ENCODE results near the gene TGM3. TPM values are rescaled to one million over a fixed set of nuclear protein-coding genes. Genes with fewer than 3 reads are reported as not detected.
A peak's percentile ranks its signal among the peaks of the same experiment; 100 is the strongest.

Gene TGM3
- total RNA-seq, 1 donor from 2014 or later: 1.4 TPM

DNA sequence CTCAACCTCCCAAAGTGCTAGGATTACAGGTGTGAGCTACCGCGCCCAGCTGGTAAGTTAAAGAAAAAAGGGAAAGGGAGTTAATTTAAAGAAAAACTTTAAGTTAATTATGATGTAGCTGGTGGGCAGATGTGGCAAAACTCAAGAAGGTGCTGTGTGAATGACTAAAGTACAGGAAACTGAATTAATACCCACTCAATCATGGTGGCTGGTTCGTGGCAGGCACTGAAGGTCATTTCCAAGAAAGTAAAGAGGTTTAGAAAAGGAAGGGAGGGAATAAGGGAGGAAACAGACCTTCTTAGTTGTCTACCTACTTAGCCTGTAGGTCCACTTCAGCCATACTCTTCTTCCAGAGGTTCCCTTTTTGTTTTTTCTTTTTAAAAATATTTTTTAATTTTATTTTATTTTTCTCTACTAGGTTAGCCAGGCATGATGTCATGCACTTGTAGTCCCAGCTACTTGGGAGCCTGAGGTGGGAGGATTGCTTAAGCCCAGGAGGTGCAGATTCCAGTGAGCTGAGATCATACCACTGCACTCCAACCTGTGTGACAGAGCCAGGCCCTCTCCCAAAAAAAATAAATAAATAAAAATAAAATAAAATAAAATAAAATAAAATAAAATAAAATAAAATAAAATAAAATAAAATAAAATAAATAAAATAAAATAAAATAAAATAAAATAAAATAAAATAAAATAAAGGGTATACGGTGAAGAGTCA, 11.9 kb upstream of the TGM3 start:
- DNase-seq (ENCODE audit: low spot score): no peak

DNA sequence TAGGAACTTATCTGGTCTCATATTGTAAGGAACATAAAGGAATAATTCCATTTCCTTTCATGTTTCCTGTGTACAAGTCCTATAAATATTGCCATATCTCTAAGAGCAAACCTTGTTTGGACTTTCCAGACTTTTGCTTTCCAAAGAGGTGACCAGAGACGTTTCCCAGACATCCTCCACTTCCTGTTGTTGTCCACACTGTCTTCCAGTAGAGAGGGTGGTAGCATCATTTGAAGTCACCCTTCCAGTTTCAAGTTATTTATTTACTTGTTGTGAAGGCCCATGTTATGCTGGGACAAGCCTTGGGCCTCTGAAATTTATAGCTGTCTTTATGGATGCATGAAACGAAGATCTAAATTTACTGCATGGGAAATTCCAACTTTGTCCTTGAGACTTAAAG, 10.6 kb upstream of the TGM3 start:
- no peak for DNase-seq (ENCODE audit: low spot score)

DNA sequence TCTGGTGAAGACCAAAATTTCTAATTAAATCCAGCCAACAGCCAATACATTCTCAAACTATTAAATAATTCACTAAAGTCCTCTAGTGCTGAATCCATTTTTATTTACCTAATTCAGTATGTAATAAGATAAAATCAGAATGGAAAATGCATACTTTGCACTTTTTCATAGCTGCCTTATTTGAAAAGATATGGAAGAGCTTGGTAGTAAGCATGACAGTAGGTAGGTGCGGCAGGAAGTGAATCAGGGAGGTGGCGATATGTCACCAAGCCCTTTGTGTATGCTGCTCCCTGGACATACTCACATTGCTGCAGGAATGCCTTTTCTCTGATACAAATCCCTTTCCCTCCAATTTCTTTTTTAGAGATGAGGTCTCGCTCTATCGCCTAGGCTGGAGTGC, 10.2 kb upstream of the TGM3 start:
- no peak for DNase-seq (ENCODE audit: low spot score)

DNA sequence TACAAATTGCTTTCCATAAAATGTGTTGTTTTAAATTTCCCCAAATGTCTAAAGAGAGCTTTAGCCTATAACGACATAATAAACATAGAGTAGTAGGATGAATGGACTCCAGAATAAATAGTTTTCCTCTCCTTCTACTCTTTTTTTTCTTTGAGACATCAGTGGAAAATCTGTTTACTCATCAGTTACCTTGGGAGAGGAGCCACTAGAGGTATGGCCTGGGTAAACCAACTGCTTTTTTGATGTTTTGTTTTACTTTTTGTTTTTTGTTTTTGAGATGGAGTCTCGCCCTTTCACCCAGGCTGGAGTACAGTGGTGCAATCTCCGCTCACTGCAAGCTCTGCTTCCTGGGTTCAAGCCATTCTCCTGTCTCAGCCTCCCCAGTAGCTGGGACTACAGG, 8.3 kb upstream of the TGM3 start:
- no peak for DNase-seq (ENCODE audit: low spot score)

DNA sequence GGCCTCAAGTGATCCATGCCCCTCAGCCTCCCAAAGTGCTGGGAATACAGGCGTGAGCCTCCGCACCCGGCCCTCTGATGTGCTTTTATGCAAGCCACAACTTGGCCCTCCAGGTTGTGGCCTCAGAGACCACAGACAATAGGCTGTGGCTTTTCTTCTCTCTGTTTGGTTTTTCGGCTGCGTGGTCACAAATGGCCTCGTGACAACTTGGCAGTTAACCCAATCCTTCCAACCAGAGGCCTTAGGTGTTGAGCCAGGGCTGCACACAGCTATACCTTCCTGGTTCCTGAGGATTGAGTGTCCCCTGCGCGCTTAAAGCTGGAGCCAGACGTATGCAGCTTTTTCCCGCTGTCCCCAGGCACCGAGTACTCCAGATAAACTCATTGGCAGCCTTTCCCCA, 6.3 kb upstream of the TGM3 start:
- no peak for DNase-seq (ENCODE audit: low spot score)

DNA sequence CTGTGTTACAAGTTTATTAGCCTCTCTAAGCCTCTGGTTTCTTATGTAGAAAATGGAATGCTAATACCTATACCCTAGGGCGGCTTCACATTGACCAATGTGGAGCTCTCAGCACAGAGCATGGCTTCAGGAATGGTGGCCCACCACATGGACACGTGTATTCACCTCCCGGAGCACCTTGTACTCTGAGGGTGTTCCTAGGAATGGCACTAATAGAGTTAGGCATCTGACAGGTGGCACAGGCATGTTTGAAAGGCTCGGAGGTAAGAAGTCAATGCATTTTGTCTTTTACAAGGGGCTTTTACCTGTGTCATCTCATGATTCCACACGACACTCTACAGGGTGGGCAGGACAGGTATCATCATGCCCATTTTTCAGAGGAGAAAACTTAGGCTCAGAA, 5.3 kb upstream of the TGM3 start:
- no peak for DNase-seq (ENCODE audit: low spot score)

DNA sequence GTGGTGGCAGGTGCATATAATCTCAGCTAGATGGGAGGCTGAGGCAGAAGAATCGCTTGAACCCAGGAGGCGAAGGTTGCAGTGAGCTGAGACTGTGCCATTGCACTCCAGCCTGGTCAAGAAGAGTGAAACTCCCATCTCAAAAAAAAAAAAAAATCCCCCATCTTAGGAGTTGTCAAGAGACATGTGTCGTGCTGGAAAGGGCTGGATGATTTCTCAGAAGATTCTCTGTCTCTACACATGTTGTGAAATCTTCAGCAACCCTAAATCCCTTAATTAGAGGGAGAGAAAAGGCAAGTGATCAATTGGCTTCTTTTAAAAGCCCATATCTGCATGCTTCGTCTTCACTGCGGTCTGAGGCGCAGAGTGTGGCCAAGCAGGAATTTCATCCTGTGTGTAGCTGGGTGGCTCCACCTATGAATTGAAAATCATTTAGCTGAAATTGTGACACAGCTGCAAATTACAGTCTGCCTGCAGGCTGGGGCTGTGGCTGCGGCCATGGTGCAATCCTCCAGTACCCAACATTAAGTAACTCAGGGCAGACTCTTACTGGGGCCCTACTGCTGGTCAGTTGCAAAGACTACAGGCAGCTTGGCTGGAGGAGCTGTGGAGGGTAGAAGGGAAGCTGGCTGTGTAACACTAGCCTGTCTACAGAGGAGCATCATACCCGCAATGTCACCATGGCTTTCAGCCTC, 3.2 kb upstream of the TGM3 start:
- no peak for DNase-seq (ENCODE audit: low spot score)

DNA sequence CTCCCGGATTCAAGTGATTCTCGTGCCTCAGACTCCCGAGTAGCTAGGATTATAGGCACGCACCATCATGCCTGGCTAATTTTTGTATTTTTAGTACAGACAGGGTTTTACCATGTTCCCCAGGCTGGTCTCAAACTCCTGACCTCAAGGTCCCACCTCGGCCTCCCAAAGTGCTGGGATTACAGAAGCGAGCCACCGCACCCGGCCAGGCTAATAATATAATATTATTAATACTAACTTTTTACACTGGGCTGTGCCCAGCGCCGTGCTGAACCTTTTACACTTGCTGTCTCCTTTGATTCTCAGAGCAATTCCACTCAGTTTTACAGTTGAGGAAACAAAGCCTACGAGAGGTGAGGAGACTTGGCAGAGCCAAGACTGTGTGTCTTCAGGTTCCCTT, 2.3 kb upstream of the TGM3 start:
- no peak for DNase-seq (ENCODE audit: low spot score)

DNA sequence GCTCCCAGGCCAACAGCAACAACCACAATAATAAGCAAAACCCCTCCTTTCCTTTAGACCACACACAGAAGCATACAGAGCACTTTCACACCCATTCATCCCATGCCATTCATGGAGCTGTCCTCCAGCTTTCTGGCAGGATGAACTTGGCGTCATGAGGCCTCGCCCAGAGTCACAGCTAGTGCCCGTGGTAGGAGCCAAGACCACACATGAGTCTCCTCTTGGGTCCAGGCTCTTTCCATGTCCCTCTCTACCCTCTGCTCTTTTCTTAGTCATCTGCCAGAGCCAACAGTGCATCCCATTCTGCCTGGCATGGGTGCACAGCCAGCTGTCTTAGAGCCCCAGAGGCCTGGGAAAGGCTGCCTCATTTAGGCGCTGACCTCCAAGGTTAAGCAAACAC, 1.8 kb upstream of the TGM3 start:
- no peak for DNase-seq (ENCODE audit: low spot score)

DNA sequence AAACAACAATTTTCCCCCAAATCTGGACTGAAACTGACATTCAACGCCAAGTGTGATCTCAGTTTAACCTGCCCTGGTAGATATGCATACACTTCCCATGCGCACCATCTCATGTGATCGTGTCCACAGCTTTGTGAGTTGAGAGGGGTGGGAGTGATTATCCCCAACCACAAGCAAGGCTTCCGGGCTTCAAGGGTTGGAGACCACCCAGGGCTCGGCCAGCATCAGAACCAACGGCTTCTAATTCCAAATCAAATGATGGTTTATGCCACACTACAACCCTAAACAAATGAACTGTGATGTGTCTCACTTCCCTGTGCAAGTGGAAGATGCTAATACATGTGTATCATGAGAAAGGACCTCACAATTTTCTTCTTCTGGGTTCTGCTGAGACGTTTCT, 515 bp upstream of the TGM3 start:
- DNase-seq (ENCODE audit: low spot score): no peak

DNA sequence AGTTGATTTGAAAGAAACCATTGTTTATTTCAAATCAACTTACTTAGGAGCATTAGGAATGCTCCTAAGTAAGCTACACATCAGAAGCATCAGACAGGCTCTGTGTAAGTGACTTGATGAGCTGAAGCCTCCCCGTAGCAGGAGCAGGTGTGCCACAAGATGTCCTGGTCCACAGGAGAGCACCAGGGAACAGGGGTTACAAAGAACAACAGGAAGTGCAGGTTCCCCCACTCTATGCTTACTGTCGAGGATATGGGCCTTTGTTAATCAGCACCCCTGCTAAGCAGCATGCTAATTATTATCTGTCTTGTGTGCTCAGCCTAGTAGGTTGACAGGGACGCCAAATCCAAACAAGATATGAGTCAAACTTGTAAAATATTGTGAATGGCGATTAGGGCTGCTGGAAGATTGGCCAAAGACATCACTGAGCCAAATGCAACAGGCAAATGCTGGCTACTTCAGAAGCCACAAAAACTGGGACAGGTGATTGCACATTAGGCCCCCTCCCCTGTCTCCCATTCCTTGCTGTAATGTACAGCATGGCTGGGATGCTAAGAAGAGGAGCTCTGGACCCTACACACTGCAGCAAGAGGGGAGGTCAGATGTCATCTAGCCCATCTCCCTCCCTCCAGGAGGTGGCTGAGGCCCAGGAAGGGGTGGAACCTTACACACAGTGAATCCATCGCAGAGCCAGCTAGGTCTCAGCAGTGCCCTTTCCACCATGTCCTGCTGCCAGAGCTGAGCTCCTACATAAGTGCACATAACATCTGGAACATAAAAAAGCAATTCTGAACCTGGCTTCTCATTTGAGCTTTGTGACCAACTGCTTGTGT, 939 bp downstream of the TGM3 start:
- DNase-seq (ENCODE audit: low spot score): no peak

DNA sequence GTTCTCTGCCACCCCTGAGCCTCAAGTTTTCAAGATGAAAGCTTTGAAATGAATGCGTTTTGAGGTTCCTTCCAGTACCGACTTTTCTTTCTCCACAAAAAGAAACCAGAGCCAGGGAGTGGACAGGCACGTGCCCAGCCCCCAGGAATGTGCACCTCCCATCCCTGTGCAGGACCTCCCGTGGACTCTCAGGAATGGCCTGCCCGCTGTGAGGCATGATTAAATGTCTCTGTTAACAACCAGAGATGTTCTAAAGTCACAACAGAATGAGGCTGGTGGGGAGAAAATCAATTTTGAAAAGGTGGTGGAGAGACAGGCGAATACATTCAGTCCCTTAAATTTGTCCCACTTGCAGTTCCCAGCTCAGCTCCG, 1.5 kb downstream of the TGM3 start:
- no peak for DNase-seq (ENCODE audit: low spot score)

DNA sequence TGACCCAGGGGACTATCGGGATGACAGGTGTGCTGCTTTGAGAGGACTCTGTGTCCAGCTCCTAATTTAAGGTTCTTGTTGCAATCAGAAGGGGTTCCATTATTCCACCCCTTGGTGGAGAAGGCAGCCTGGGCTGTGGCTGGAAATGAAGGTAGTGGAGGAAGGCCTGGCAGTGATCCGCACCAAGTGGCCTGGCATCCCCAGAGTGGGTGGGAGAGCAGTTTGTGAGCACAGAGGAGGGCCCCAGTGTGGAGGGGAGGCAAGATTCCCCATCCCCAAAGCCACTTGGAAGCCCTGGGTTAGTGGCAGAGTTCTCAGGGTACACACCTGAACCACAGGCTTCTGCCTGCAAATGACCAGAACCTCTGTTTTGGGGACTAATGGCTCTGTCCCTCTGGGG, 2.3 kb downstream of the TGM3 start:
- DNase-seq (ENCODE audit: low spot score): no peak

DNA sequence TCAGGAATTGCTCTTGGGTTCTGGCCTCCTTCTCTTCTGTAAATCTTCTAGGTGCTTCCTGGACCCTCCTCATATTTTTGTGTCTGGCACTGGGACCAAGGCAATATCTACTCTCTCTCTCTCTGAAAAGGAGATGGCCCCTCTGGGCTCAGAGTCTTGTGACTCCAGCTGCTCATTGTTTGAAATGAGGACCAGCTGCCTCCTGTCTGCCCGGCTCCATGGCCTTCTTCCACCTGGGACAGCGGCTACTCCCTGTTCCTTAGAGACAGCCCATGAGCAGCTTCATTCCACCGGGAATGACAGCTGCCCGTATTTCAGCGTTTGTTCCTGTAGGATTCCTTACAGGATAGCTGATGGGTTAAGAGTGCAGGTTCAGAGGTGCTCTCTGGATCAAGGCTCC, 2.9 kb downstream of the TGM3 start:
- no peak for DNase-seq (ENCODE audit: low spot score)

DNA sequence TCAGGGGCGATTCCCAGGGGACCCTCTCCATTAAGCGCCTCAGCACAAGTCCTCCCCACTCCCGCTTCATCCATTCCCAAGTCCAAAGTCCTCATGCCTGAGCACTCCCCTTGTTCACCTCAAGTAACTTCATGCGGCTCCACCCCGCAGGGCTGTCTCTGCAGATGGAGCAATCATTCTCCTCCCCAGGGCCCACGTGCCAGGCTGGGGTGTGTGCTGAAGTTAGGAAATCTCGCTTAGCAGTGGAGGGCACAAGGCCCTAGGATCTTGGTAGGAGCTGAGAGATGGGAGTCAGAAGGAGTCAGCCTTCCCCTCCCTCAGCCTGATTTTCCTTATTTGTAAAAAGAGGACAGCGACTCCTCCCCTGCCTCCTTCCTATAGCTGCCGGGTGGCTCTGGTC, 3.5 kb downstream of the TGM3 start:
- peak; percentile 87 for DNase-seq (ENCODE audit: low spot score)

DNA sequence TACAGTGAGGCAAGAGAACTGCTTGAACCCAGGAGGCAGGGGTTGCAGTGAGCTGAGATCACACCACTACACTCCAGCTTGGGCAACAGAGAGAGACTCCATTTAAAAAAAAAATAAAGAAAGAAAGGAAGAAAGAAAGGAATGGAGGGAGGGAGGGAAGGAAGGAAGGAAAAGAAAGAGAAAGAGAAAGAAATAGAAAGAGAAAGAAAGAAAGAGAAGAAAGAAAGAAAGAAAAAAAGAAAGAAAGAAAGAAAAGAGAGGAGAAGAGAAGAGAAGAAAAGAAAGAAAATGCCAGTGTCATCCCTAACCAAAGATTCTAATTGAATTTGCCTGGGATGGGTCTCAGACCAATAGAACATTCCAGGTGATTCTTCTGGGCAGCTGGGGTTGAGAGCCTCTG, 4.2 kb downstream of the TGM3 start:
- DNase-seq (ENCODE audit: low spot score): no peak

DNA sequence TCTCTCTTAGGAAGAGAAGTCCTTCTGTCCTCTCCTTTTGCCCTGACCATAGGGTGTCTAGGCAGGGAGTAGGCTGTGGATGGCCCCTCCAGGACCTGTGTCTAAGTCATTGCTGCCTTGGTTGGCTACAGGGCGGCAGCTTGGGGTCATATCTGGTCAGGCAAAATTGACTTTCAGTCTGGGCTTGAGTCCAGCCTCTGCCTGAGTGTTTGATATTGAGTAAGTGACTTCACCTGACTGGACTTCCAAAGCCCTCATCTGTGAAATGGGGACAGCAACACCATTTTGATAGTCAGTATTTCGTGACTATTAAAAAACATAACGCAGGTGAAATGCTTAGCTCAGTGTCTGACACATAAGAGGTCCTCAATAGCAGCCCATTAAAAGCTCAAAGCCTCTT, 4.6 kb downstream of the TGM3 start:
- peak; percentile 80 for DNase-seq (ENCODE audit: low spot score)

DNA sequence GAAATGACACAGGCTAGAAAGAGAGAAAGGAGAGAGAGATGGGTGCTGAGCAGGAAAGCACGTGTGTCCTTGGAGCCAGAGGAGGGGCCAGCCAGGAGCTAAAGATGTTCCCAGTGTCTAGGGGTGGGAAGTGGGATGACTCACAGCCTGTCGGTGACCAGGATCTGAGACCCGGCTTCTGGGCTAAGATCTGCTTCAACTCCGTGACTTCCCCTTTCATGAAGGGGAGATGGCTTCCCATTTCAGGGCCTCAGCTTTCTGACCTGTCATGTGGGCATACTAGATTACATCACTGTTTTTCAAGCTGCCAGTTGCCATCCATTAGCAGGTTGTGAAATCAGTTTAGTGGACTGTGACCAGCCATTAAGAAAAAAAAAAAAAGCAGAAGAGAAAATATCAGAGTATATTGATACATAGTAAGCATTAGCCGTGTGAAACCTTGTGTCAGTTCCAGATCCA, 5.4 kb downstream of the TGM3 start:
- DNase-seq (ENCODE audit: low spot score): peak; percentile 52

DNA sequence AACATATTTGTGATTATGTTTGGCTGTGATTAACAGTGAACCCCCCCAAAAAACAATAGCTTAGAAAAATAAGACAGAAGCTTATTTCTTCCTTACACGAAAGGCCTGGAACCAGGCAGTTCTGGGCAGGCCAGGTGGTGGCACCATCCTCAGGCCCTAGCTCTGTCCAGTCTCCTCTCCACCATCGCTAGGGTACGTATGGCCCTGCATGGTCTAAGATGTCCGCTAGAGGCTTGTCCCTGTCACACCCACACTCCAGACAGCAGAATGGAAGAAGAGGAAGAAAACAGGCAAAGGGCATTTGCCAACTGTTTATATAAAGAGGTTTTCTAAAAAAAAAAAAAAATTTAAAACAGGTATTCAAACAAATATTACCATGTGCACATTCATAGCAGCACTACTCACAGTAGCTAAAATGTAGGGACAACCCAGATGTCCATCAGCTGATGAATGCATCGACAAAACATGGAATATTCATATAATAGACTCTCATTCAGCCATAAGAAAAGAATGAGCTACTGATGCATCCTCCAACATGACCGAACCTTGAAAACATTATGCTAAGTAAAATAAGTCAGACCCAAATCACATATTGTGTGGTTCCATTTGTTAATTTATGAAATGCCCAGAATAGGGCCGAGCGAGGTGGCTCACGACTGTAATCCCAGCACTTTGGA, 6.7 kb downstream of the TGM3 start:
- no peak for DNase-seq (ENCODE audit: low spot score)

DNA sequence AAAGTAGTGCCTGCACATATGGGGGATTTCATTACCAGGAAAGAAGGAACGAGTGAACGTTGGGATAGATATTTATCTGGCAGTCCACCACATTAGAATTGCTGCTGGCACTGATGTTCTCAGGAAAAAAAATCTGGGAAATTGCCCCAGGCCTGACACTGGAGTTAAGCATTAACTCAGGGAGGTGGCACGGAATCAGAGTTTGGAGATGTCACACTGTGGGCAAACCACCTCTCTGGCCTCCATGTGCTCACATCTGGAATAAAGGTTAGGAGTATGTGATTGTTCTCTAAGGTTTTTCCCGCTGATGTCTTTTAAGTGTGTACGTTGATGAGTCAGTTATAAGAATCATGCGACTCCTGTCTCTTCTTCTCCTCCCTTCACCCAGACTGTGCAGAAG, 7.9 kb downstream of the TGM3 start:
- no peak for DNase-seq (ENCODE audit: low spot score)

DNA sequence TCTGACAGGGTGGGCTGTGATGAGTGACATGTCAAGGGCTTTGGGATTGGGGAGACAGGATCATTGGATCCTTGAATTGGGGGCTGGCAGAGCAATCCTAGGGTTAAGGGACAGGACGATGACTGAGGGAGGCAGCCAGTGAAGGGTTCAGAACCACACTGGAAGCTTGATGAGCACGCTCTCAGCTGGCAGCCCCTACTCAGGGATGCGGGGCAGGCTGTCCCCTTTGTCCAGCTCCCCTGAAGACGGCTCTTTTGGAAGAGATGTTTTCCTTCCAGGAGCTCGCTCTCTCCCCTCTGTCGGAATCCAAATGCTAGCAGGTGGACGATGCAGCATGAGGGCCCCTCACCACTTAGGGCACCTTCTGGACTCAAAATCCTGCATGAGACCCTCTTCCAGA, 8.4 kb downstream of the TGM3 start:
- DNase-seq (ENCODE audit: low spot score): no peak

DNA sequence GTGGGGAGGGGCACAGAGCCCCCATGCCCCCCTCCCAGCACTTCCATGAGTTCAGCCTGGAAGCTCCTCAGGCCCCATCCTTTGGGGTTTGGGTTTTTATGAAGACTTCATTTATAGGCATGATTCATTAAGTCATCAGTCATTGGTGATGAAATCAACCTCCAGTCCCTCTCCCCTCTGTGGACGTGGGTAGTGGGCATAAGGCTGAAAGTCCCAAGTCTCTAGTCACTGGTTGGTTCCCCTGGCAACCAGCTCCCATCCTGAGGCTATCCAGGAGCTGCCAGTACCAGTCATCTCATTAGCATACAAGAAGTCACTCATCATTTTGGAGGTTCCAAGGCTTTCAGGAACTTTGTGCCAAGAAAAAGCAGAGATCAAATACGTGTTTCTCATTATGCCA, 9.2 kb downstream of the TGM3 start:
- DNase-seq (ENCODE audit: low spot score): no peak
